CD4-positive, CD25-positive, alpha-beta regulatory T cell (primary cell): Measurements from ENCODE around the gene HBA1. TPM values are rescaled to one million over a fixed set of nuclear protein-coding genes. Genes with fewer than 3 reads are reported as not detected.
"Not testable (repeated sequence)": the region's sequence is repeated elsewhere in the genome, so short reads cannot be mapped to it uniquely, and the experiment has no call there.

ENCODE experiments used
- ATAC-seq, 2 donors: fragments of 150-1000 bp; cut with Tn5 transposase; one replicate each; pipeline ENCODE4 v1.10.0; 2021; ENCODE audit warnings: low read depth in 2 of 2, moderate number of reproducible peaks in 2 of 2, moderate library complexity in 1 of 2
- DNase-seq, 3 donors: peaks; one replicate each; pipeline versions ENCODE4 v3.0.0 to v3.0.0-alpha.2; 2012 to 2022; ENCODE audit warnings: mixed read lengths in 1 of 3
- H3K27ac ChIP-seq: one replicate; pipeline ENCODE4 v1.7.0; 2013; ENCODE audit warnings: mild to moderate bottlenecking, low read length; ENCODE audit not compliant: insufficient read depth, poor library complexity, severe bottlenecking
- H3K27me3 ChIP-seq: one replicate; pipeline ENCODE4 v1.7.0; 2013; ENCODE audit warnings: low read length; ENCODE audit not compliant: control insufficient read depth, insufficient read depth
- H3K36me3 ChIP-seq: one replicate; pipeline ENCODE4 v1.7.0; 2013; ENCODE audit warnings: mild to moderate bottlenecking, low read length, moderate library complexity; ENCODE audit not compliant: control insufficient read depth, insufficient read depth
- H3K4me1 ChIP-seq: 2 replicates; pipeline ENCODE4 v1.7.0; 2013; ENCODE audit warnings: mild to moderate bottlenecking, low read length; ENCODE audit not compliant: insufficient read depth, control insufficient read depth, poor library complexity, severe bottlenecking
- H3K4me3 ChIP-seq: one replicate; pipeline ENCODE4 v1.7.0; 2013; ENCODE audit warnings: low read depth, mild to moderate bottlenecking, low read length, moderate library complexity
- H3K9me3 ChIP-seq, 2 experiments: 1 replicate in 1 of 2; 2 replicates in 1 of 2; pipeline ENCODE4 v1.7.0; 2013; ENCODE audit warnings: low read length in 2 of 2, mild to moderate bottlenecking in 1 of 2, moderate library complexity in 1 of 2; ENCODE audit not compliant: control insufficient read depth in 2 of 2
- H3K27ac Mint-ChIP-seq, 3 donors: one replicate each; pipeline ENCODE4 v1.8.0; 2020 to 2022; ENCODE audit warnings: mild to moderate bottlenecking in 3 of 3, mixed read lengths in 3 of 3, moderate library complexity in 2 of 3
- H3K27me3 Mint-ChIP-seq: one replicate; pipeline ENCODE4 v1.8.0; 2022; ENCODE audit warnings: mild to moderate bottlenecking, mixed read lengths
- H3K36me3 Mint-ChIP-seq: one replicate; pipeline ENCODE4 v1.8.0; 2020; ENCODE audit warnings: mixed read lengths
- H3K4me1 Mint-ChIP-seq, 4 donors: one replicate each; pipeline ENCODE4 v1.8.0; 2020 to 2022; ENCODE audit warnings: mixed read lengths in 4 of 4, mild to moderate bottlenecking in 1 of 4
- H3K4me3 Mint-ChIP-seq, 4 donors: one replicate each; pipeline ENCODE4 v1.8.0; 2020 to 2022; ENCODE audit warnings: mild to moderate bottlenecking in 4 of 4, mixed read lengths in 4 of 4, moderate library complexity in 3 of 4
- H3K9me3 Mint-ChIP-seq, 7 donors: one replicate each; pipeline ENCODE4 v1.8.0; 2020 to 2022; ENCODE audit warnings: mixed read lengths in 7 of 7, mild to moderate bottlenecking in 3 of 7, moderate library complexity in 2 of 7
- polyA plus RNA-seq, 4 donors: library from polyadenylated mRNA; unstranded; fragments of 300-500 nt; fragmentation: Illumina TruSeq; gene quantifications; one replicate each; pipeline ENCODE4 v1.2.3, GENCODE V29; 2021
- total RNA-seq: library from RNA; stranded (reverse); gene quantifications from one replicate; pipeline ENCODE4 v1.2.3, GENCODE V29; 2022

HBA1 gene
- total and polyA plus RNA-seq, 5 donors from 2014 or later = 0.41 TPM; not detected in 4

GRCh38 chr16:153129-153521 is 23.4 kb upstream of the HBA1 start:
- Mint-ChIP-seq H3K4me1 (peaks cover 0 to 12% (median 7%) of the 10 kb centered on the region in 4 donors), H3K27me3 (peaks cover 58% of the 10 kb centered on the region)
- H3K27ac Mint-ChIP-seq, ATAC-seq, H3K4me3 ChIP-seq, H3K4me3 Mint-ChIP-seq, H3K36me3 ChIP-seq, H3K36me3 Mint-ChIP-seq, H3K9me3 ChIP-seq, H3K9me3 Mint-ChIP-seq, DNase-seq, H3K27me3 ChIP-seq, H3K27ac ChIP-seq: not testable (repeated sequence)
- H3K4me1 ChIP-seq = peaks cover 10% of the 10 kb centered on the region

GRCh38 chr16:153550-154216 is 22.8 kb upstream of the HBA1 start:
- H3K27me3 ChIP-seq, H3K4me3 ChIP-seq, H3K36me3 ChIP-seq, H3K27ac Mint-ChIP-seq, H3K27ac ChIP-seq, H3K36me3 Mint-ChIP-seq, H3K9me3 ChIP-seq, H3K9me3 Mint-ChIP-seq, DNase-seq, H3K4me3 Mint-ChIP-seq: not testable (repeated sequence)
- ATAC-seq = peak; percentile 26 to 40
- peaks cover 0 to 12% (median 7%) of the 10 kb centered on the region in 4 donors for H3K4me1 Mint-ChIP-seq
- peaks cover 10% of the 10 kb centered on the region for H3K4me1 ChIP-seq
- H3K27me3 Mint-ChIP-seq = peaks cover 62% of the 10 kb centered on the region

- Histone ChIP-seq H3K36me3 (no peaks in the 10 kb centered on the region), H3K27me3 (peaks cover 9% of the 10 kb centered on the region), H3K4me1 (peaks cover 10% of the 10 kb centered on the region), H3K4me3 (no peak overlapping the region), H3K9me3 (no peaks in the 10 kb centered on the region), H3K27ac (no peak overlapping the region)
- ATAC-seq (peak in 1 of 2 donors; percentile 9), DNase-seq (no peak)
- Mint-ChIP-seq H3K27me3 (peaks cover 64% of the 10 kb centered on the region), H3K36me3 (peaks cover 3% of the 10 kb centered on the region), H3K27ac (peak overlapping the region in 1 of 3 donors; percentile 19), H3K9me3 (peaks cover 0 to 2% (median 0%) of the 10 kb centered on the region in 7 donors), H3K4me3 (peak overlapping the region; percentile 4 to 61 (median 47)), H3K4me1 (peaks cover 0 to 12% (median 7%) of the 10 kb centered on the region in 4 donors)
Measured at GRCh38 chr16:154217-155030, 22.1 kb upstream of the HBA1 start.

- Mint-ChIP-seq H3K4me1 (peaks cover 0 to 12% (median 7%) of the 10 kb centered on the region in 4 donors), H3K4me3 (peak overlapping the region in 3 of 4 donors; percentile 4 to 61 (median 61)), H3K27ac (peak overlapping the region in 1 of 3 donors; percentile 19), H3K36me3 (peaks cover 4% of the 10 kb centered on the region), H3K9me3 (peaks cover 0 to 2% (median 0%) of the 10 kb centered on the region in 7 donors), H3K27me3 (peaks cover 62% of the 10 kb centered on the region)
- Histone ChIP-seq H3K27me3 (peaks cover 9% of the 10 kb centered on the region), H3K4me3 (no peak overlapping the region), H3K36me3 (no peaks in the 10 kb centered on the region), H3K27ac (no peak overlapping the region), H3K9me3 (no peaks in the 10 kb centered on the region), H3K4me1 (peaks cover 10% of the 10 kb centered on the region)
- no peak for ATAC-seq
- DNase-seq = no peak
Measured at GRCh38 chr16:155031-155398, 21.5 kb upstream of the HBA1 start.

- no peak overlapping the region for H3K4me3 Mint-ChIP-seq
- H3K36me3 ChIP-seq = no peaks in the 10 kb centered on the region
- H3K27ac Mint-ChIP-seq = peak overlapping the region in 1 of 3 donors; percentile 60
- H3K4me3 ChIP-seq = no peak overlapping the region
- H3K9me3 Mint-ChIP-seq = peaks cover 0 to 2% (median 0%) of the 10 kb centered on the region in 7 donors
- peaks cover 4% of the 10 kb centered on the region for H3K36me3 Mint-ChIP-seq
- ATAC-seq = no peak
- H3K27me3 ChIP-seq = peaks cover 9% of the 10 kb centered on the region
- DNase-seq = no peak
- H3K27me3 Mint-ChIP-seq = peaks cover 61% of the 10 kb centered on the region
- no peak overlapping the region for H3K27ac ChIP-seq
- no peaks in the 10 kb centered on the region for H3K9me3 ChIP-seq
- peaks cover 8% of the 10 kb centered on the region for H3K4me1 ChIP-seq
- peaks cover 0 to 9% (median 6%) of the 10 kb centered on the region in 4 donors for H3K4me1 Mint-ChIP-seq
Measured at GRCh38 chr16:159136-159849, 17.2 kb upstream of the HBA1 start.

- H3K27me3 ChIP-seq = not testable (repeated sequence)
- H3K27me3 Mint-ChIP-seq = peaks cover 54% of the 10 kb centered on the region
Measured at GRCh38 chr16:160242-160641, 16.2 kb upstream of the HBA1 start.

GRCh38 chr16:160691-161190 is 15.7 kb upstream of the HBA1 start:
- Mint-ChIP-seq H3K9me3 (no peaks in the 10 kb centered on the region), H3K36me3 (peaks cover 4% of the 10 kb centered on the region), H3K4me3 (no peak overlapping the region), H3K27ac (no peak overlapping the region), H3K4me1 (peaks cover 0 to 2% (median 0%) of the 10 kb centered on the region in 4 donors), H3K27me3 (peaks cover 51% of the 10 kb centered on the region)
- H3K9me3 ChIP-seq = no peaks in the 10 kb centered on the region
- ATAC-seq (no peak), DNase-seq (no peak)
- H3K27ac ChIP-seq = no peak overlapping the region
- peaks cover 1% of the 10 kb centered on the region for H3K27me3 ChIP-seq
- H3K4me1 ChIP-seq = peaks cover 8% of the 10 kb centered on the region
- H3K36me3 ChIP-seq = no peaks in the 10 kb centered on the region
- H3K4me3 ChIP-seq = no peak overlapping the region

More at GRCh38 chr16:160242-160641, 16.2 kb upstream of the HBA1 start:
- H3K4me3 Mint-ChIP-seq, H3K9me3 ChIP-seq, DNase-seq, H3K4me3 ChIP-seq, H3K4me1 Mint-ChIP-seq, H3K36me3 ChIP-seq, H3K9me3 Mint-ChIP-seq, H3K36me3 Mint-ChIP-seq, H3K4me1 ChIP-seq, H3K27ac Mint-ChIP-seq, ATAC-seq, H3K27ac ChIP-seq: not testable (repeated sequence)
